Activated effector memory CD4-positive, alpha-beta T cell treated with anti-CD3 and anti-CD28 coated beads, Interleukin-2, amount 50 U/mL, for 16 hours (primary cell): ENCODE results near the gene GDAP1L1.
"Not testable (repeated sequence)": the region's sequence is repeated elsewhere in the genome, so short reads cannot be mapped to it uniquely, and the experiment has no call there.

Source experiments
- DNase-seq: peaks from one replicate; pipeline ENCODE4 v3.0.0-alpha.2; 2020

The GDAP1L1 gene

DNA sequence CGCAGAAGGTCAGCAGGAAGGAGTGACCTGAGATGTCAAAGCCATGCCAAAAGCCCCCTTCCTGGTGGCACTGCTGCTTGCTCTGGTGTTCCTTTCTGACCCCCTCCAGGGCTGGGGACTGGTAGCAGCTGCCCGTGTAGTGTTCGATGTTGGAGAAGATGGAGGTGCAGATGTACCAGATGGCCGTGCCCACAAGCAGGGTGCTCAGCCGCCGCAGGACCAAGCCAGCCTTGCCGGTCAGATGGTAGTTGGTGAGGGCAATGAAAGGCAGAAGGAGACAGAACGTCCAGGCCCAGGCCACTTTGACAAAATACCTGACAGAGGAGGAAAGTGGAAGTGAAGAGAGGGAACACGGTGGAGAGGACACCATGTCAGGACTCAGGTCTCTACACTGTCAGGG, 59.8 kb downstream of the GDAP1L1 start:
- DNase-seq, result no peak

- peak; percentile 63 for DNase-seq
Observed at GRCh38 chr20:44309763-44310663, 62.9 kb downstream of the GDAP1L1 start.

DNA sequence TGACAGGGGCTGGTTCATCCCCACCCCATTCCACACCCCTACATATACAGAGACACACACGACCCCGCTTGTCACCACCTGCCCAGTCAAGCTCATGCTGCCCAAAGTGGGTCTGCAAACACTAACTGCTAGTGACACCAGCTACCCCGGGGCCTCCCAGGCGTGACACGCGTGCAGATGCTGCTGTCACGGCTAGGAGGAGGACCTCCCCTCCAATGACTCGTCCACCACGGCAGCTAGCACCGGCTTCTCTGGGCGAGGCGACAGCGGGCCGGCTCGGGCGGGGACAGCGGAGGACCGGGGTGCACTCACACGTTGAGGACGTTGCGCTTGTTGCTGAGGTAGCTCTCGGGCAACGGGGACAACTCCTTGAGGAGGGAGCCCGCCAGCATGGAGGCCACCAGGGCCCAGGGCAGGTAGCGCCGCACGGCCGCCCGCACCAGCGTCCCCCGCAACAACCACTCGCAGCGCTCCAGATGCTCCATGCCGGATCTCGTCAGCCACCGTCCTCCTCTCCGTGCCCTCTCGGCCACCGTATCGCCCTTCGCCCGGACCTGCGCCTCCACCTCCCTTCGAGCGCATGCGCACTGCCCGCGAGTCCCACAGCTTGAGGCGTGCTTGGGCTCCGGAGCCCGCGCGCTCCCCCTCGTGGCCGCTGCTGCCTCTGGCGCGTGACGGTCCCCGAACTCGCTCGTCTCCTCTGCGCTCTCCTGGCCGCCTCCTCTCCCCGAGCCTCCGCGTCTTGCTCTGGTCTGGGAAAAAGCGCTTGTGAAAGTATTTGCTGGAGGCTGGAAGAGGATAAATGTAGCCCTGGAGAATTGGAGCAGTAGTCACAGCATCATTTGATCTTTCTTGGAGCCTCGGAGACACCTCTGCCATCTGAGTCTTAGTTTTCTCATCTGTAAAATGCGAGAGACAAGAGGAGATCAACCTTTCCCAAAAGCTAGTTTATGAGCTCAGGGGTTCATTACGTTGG, 63.8 kb downstream of the GDAP1L1 start, which contains the start of gene FITM2:
FITM2 (minus strand) TSS at position 539 of the 976 bp plus-strand sequence; CDS start at position 485, 54 bp downstream.
- peak; percentile 99 for DNase-seq

GRCh38 chr20:44314870-44315269, 67.8 kb downstream of the GDAP1L1 start:
- DNase-seq, result no peak

DNA sequence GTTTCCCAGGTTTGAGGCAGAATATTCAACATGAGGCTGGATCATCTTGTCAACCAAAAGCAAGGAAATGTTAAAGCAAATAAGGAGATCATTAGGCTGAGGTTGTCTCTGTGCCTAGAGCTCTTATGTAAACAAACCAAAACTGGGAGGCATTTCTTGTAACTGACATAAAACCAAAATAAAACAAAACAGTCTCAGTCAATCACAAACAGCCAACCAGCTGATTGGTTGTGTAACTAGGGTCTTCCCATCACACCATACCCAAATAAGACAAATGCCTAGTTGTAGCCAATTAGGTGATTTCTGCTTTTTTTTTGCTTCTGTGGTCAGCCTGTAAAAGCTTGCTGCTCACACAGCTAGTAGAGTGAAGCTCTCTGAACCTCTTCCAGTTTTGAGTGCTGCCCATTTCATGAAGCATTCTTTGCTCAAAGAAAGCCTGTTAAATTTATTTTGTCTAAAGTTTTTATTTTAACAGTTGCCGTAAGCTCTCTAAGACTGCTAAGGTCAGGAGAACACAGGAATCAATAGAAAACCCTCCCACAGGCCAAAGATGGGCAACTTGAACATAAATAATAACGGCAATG, 72.8 kb downstream of the GDAP1L1 start:
- DNase-seq, result no peak

DNA sequence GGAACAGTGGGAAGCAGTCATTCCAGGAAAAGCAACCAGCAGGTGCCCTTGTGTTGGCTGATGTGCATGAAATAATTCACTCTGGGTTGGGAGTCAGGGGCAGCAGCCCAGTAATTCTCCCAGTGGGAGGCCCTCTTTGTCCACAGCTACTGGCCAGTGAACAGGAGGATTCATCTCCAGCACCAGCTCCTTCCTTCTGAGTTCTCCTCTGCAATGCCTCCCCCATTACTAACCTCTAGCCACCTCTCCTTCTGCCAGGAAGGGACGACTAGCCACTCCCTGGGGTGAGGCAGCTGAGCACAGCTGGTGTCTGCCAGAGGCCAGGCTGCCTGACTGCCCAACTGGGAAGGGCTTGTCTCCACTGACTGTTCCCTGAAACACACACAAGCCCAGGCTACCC, 77.2 kb downstream of the GDAP1L1 start:
- no peak for DNase-seq

GRCh38 chr20:44326391-44327159, 79.5 kb downstream of the GDAP1L1 start:
- no peak for DNase-seq

DNA sequence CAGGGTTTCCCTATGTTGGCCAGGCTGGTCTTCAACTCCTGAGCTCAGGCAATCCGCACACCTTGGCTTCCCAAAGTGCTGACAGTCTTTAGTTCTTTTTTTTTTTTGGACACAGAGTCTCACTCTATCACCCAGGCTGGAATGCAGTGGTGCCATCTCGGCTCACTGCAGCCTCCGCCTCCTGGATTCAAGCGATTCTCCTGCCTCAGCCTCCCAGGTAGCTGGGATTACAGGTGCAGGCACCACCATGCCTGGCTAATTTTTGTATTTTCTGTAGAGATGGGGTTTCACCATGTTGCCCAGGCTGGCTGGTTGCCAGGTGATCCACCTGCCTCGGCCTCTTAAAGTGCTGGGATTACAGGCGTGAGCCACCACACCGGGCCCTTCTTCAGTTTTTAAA, 80.6 kb downstream of the GDAP1L1 start:
- not testable (repeated sequence) for DNase-seq

GRCh38 chr20:44328428-44328827, 81.3 kb downstream of the GDAP1L1 start:
- DNase-seq, result no peak
